Measurements from ENCODE around the gene RXFP1.

Gene RXFP1

GRCh38 chr4:158541506-158541905 lies 19.8 kb downstream of the RXFP1 start:
- DNase-seq: no peak

GRCh38 chr4:158543191-158543590 lies 21.5 kb downstream of the RXFP1 start:
- no peak for DNase-seq

GRCh38 chr4:158544141-158544540 lies 22.5 kb downstream of the RXFP1 start:
- no peak for DNase-seq

- DNase-seq: no peak
These were observed 31.7 kb downstream of the RXFP1 start for GRCh38 chr4:158553364-158553763.

- no peak for DNase-seq
These were observed 38.6 kb downstream of the RXFP1 start for GRCh38 chr4:158560284-158560683.

GRCh38 chr4:158566860-158567259 lies 45.2 kb downstream of the RXFP1 start:
- no peak for DNase-seq

- DNase-seq: no peak
These were observed 50.1 kb downstream of the RXFP1 start for GRCh38 chr4:158571736-158572135.

GRCh38 chr4:158572608-158573007 lies 50.9 kb downstream of the RXFP1 start:
- no peak for DNase-seq

GRCh38 chr4:158578476-158578875 lies 56.8 kb downstream of the RXFP1 start:
- no peak for DNase-seq

- DNase-seq: no peak
These were observed 58.4 kb downstream of the RXFP1 start for GRCh38 chr4:158580064-158580463.

GRCh38 chr4:158581161-158581560 lies 59.5 kb downstream of the RXFP1 start:
- DNase-seq: no peak

- DNase-seq: no peak
These were observed 65.2 kb downstream of the RXFP1 start for GRCh38 chr4:158586881-158587280.

- no peak for DNase-seq
These were observed 66.6 kb downstream of the RXFP1 start for GRCh38 chr4:158588285-158588684.

- no peak for DNase-seq
These were observed 67.1 kb downstream of the RXFP1 start for GRCh38 chr4:158588777-158589176.

GRCh38 chr4:158590306-158590705 lies 68.6 kb downstream of the RXFP1 start:
- peak; percentile 10 for DNase-seq

GRCh38 chr4:158590824-158591223 lies 69.1 kb downstream of the RXFP1 start:
- DNase-seq: no peak

- DNase-seq: no peak
These were observed 76.4 kb downstream of the RXFP1 start for GRCh38 chr4:158597879-158598596.

- DNase-seq: no peak
These were observed 77.5 kb downstream of the RXFP1 start for GRCh38 chr4:158599150-158599549.

GRCh38 chr4:158599765-158600498 lies 78.2 kb downstream of the RXFP1 start:
- no peak for DNase-seq

- DNase-seq: no peak
These were observed 82.7 kb downstream of the RXFP1 start for GRCh38 chr4:158604369-158604768.

- DNase-seq: no peak
These were observed 83.7 kb downstream of the RXFP1 start for GRCh38 chr4:158605393-158605792.

GRCh38 chr4:158606969-158607368 lies 85.3 kb downstream of the RXFP1 start:
- no peak for DNase-seq

- no peak for DNase-seq
These were observed 87.4 kb downstream of the RXFP1 start for GRCh38 chr4:158609116-158609515.

GRCh38 chr4:158610790-158611189 lies 89.1 kb downstream of the RXFP1 start:
- DNase-seq: no peak

Measured in right kidney (tissue), 1 donor.